Measurements from ENCODE around the gene RPL23. TPM values are rescaled to one million over a fixed set of nuclear protein-coding genes. Genes with fewer than 3 reads are reported as not detected.

Gene RPL23
- total and polyA plus RNA-seq, 9 of the 15 experiments (the other 6 are each of a cell fraction or from before 2014, with no cell fraction given) = 1,745 to 3,667 (median 3,096) TPM

DNA sequence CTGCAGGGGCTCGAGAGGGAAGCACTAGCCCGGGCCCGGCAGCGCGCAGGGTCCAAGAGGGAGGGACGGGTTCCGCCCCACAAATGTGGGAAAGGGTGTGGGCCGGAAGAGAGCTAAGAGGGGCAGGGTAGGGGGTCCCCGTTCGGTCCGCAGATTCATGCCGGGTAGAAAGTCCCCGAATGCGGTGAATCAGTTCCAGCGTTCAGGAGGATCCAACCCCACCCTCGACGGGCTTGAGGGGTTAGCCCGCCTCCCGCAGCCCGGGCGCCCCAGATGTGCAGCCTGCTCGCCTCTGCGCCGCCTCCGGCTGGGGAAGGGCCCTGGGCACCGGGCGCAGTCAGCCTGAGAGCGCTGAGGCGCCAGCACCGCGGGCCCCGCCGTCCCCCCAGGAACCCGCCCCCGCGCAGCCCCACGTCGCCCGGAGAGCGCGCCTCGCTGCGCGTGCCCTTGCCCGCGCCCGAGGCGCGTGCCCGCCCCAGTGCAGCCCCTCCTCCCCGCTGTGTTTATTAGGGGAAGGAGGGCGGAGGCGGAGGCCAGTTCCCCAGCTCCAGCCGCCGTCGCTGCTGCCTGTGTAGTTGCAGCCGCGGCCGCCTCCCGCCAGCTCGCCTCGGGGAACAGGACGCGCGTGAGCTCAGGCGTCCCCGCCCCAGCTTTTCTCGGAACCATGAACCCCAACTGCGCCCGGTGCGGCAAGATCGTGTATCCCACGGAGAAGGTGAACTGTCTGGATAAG lies 16.2 kb upstream of the RPL23 start, which contains the start of gene LASP1 (continued):
- TF ChIP-seq IRF2 (CRISPR knock-in tag; IDR thresholded peaks at IDR 0.05) = no peak
- no peak for TF ChIP-seq HDGF (IDR thresholded peaks at IDR 0.05)
- TF ChIP-seq FOXA1 (IDR thresholded peaks at IDR 0.05; ENCODE audit: borderline replicate concordance) = no peak
- TF ChIP-seq TCF3 (CRISPR knock-in tag; IDR thresholded peaks at IDR 0.05) = no peak
- peak; percentile 54 for TF ChIP-seq PRPF4 (IDR thresholded peaks at IDR 0.05; ENCODE audit: insufficient read depth, low read depth, low read length, poor library complexity, severe bottlenecking)
- TF ChIP-seq, protein P1, sequence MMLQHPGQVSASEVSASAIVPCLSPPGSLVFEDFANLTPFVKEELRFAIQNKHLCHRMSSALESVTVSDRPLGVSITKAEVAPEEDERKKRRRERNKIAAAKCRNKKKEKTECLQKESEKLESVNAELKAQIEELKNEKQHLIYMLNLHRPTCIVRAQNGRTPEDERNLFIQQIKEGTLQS (IDR thresholded peaks at IDR 0.05) = no peak
- TF ChIP-seq, protein P1 (CRISPR knock-in tag; conservative IDR thresholded peaks at IDR 0.05) = no peak
- TF ChIP-seq TAF9B (IDR thresholded peaks at IDR 0.05; ENCODE audit: partially characterized antibody) = peak; percentile 86
- TF ChIP-seq, protein P2, sequence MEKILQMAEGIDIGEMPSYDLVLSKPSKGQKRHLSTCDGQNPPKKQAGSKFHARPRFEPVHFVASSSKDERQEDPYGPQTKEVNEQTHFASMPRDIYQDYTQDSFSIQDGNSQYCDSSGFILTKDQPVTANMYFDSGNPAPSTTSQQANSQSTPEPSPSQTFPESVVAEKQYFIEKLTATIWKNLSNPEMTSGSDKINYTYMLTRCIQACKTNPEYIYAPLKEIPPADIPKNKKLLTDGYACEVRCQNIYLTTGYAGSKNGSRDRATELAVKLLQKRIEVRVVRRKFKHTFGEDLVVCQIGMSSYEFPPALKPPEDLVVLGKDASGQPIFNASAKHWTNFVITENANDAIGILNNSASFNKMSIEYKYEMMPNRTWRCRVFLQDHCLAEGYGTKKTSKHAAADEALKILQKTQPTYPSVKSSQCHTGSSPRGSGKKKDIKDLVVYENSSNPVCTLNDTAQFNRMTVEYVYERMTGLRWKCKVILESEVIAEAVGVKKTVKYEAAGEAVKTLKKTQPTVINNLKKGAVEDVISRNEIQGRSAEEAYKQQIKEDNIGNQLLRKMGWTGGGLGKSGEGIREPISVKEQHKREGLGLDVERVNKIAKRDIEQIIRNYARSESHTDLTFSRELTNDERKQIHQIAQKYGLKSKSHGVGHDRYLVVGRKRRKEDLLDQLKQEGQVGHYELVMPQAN (IDR thresholded peaks at IDR 0.05; ENCODE audit: borderline replicate concordance) = peak; percentile 75; the same call in 1 of the 2 replicates
- TF ChIP-seq, protein P3, sequence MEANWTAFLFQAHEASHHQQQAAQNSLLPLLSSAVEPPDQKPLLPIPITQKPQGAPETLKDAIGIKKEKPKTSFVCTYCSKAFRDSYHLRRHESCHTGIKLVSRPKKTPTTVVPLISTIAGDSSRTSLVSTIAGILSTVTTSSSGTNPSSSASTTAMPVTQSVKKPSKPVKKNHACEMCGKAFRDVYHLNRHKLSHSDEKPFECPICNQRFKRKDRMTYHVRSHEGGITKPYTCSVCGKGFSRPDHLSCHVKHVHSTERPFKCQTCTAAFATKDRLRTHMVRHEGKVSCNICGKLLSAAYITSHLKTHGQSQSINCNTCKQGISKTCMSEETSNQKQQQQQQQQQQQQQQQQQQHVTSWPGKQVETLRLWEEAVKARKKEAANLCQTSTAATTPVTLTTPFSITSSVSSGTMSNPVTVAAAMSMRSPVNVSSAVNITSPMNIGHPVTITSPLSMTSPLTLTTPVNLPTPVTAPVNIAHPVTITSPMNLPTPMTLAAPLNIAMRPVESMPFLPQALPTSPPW (CRISPR knock-in tag; IDR thresholded peaks at IDR 0.05) = peak; percentile 81
- 0 out of 2 replicates have a peak, but pooled peaks have one; percentile 48 for TF ChIP-seq ZNF444 (CRISPR knock-in tag; IDR thresholded peaks at IDR 0.05)
- TF ChIP-seq BDP1 (IDR thresholded peaks at IDR 0.05; ENCODE audit: insufficient read depth, insufficient read length) = no peak
- 0 out of 4 replicates have a peak, but pooled peaks have one; percentile 43 to 47 for TF ChIP-seq MLX (CRISPR knock-in tag; conservative IDR thresholded peaks at IDR 0.05)
- TF ChIP-seq ATF1 (CRISPR knock-in tag; IDR thresholded peaks at IDR 0.05) = no peak
- no peak; the same call in 1 of the 2 replicates for TF ChIP-seq ATF1 (tag; IDR thresholded peaks at IDR 0.05)
- TF ChIP-seq ZBTB5 (IDR thresholded peaks at IDR 0.05) = peak; percentile 91
- peak; percentile 32 for TF ChIP-seq NEUROD1 (IDR thresholded peaks at IDR 0.05; ENCODE audit: borderline replicate concordance, low read depth, low read length, partially characterized antibody)
- TF ChIP-seq PCBP2 (IDR thresholded peaks at IDR 0.05; ENCODE audit: low read depth, low read length, poor library complexity, severe bottlenecking) = no peak
- TF ChIP-seq POLR3A (IDR thresholded peaks at IDR 0.05; ENCODE audit: borderline replicate concordance, extremely low read depth, insufficient read depth, insufficient read length) = no peak
- TF ChIP-seq SIN3A (IDR thresholded peaks at IDR 0.05; ENCODE audit: borderline replicate concordance in 2 of 2, control insufficient read depth in 1 of 2, low read depth in 2 of 2, low read length in 2 of 2) = peak in 1 of 2 experiments; percentile 86; a peak in 3 of 4 replicates
